HepG2 (cell line): ENCODE measurements around the gene CHST6. TPM values are rescaled to one million over a fixed set of nuclear protein-coding genes. Genes with fewer than 3 reads are reported as not detected.
A peak's percentile ranks its signal among the peaks of the same experiment; 100 is the strongest.

Experiments used
- ATAC-seq: fragments of 200-7000 bp; cut with Tn5 transposase; 3 replicates; pipeline ENCODE4 v1.9.1; 2020; ENCODE audit warnings: mild to moderate bottlenecking, moderate library complexity
- BruUV-seq: library from RNA; stranded (reverse); fragments of 400-500 nt; replicated peaks from 2 replicates; lab custom pipeline; 2021; lab: Mats Ljungman, UMichigan
- CTCF ChIA-PET: fragments of 300-600 bp; formaldehyde crosslinking; extraction: SDS; loops from one replicate; lab custom pipeline; 2021; ENCODE audit warnings: low total read pairs, inconsistent platforms, low intra/inter-chr PET ratio; lab: Yijun Ruan, JAX
- POLR2A ChIA-PET: fragments of 350-600 bp; sonication (Branson Sonifier 250); formaldehyde crosslinking; loops from one replicate; lab custom pipeline; 2020; ENCODE audit warnings: antibody characterized with exemption, inconsistent platforms; lab: Yijun Ruan, JAX
- DNase-seq: peaks from one replicate; pipeline ENCODE4 v3.0.0-alpha.2; 2015; ENCODE audit warnings: low spot score
- FAIRE-seq: peaks from 3 replicates; lab custom pipeline; 2011; peaks lifted over from hg19 to GRCh38; lab: Jason Lieb, UNC
- H2AFZ ChIP-seq: one replicate; pipeline ENCODE4 v1.6.1; 2011; ENCODE audit warnings: low read length, inconsistent platforms
- H3K27ac ChIP-seq: fragments of 300-600 bp; 3 replicates; pipeline ENCODE4 v1.8.0; 2011; ENCODE audit warnings: mixed run types, mild to moderate bottlenecking, mixed read lengths, low read length, inconsistent platforms; ENCODE audit not compliant: insufficient read depth; ENCODE audit errors: extremely low read length
- H3K27me3 ChIP-seq, 2 experiments: fragments of 200-600 bp in 1 of 2; 2 replicates in 1 of 2; 3 replicates in 1 of 2; pipeline versions ENCODE4 v1.6.0 to v1.8.0; 2011; ENCODE audit warnings: low read length in 2 of 2, mild to moderate bottlenecking in 2 of 2, moderate library complexity in 2 of 2, inconsistent platforms in 1 of 2; ENCODE audit not compliant: insufficient read depth in 2 of 2, control insufficient read depth in 1 of 2
- H3K36me3 ChIP-seq, 2 experiments: fragments of 200-600 bp in 1 of 2; replicated peaks in 1 of 2; 2 replicates in 1 of 2; 3 replicates in 1 of 2; pipeline versions ENCODE4 v1.5.1 to v1.8.0; 2011; ENCODE audit warnings: low read length in 2 of 2, inconsistent platforms in 1 of 2; ENCODE audit not compliant: insufficient read depth in 2 of 2, control insufficient read depth in 1 of 2
- H3K4me1 ChIP-seq: 2 replicates; pipeline ENCODE4 v1.5.1; 2012; ENCODE audit warnings: low read length, inconsistent platforms; ENCODE audit not compliant: insufficient read depth
- H3K4me2 ChIP-seq: 2 replicates; pipeline ENCODE4 v1.6.0; 2011; ENCODE audit warnings: low read depth, low read length, inconsistent platforms
- H3K4me3 ChIP-seq, 3 experiments: fragments of 200-600 bp in 1 of 3; sonication (generic), shearing (Covaris generic) in 1 of 3; replicated peaks in 1 of 3; 2 replicates each; pipeline ENCODE4 v1.5.1; 2011 to 2016; ENCODE audit warnings: low read length in 3 of 3, inconsistent platforms in 2 of 3, low read depth in 2 of 3, mild to moderate bottlenecking in 2 of 3, control low read depth in 1 of 3, mixed read lengths in 1 of 3; ENCODE audit not compliant: insufficient read depth in 1 of 3
- H3K79me2 ChIP-seq: one replicate; pipeline ENCODE4 v1.6.1; 2011; ENCODE audit warnings: low read length, inconsistent platforms; ENCODE audit not compliant: insufficient read depth
- H3K9ac ChIP-seq: 2 replicates; pipeline ENCODE4 v1.6.0; 2011; ENCODE audit warnings: mild to moderate bottlenecking, low read depth, low read length, inconsistent platforms; ENCODE audit not compliant: insufficient read depth
- H3K9me3 ChIP-seq: 2 replicates; pipeline ENCODE4 v1.5.1; 2012; ENCODE audit warnings: mild to moderate bottlenecking, low read length
- H4K20me1 ChIP-seq: 2 replicates; pipeline ENCODE4 v1.6.0; 2011; ENCODE audit warnings: inconsistent platforms, mild to moderate bottlenecking, low read length, moderate library complexity; ENCODE audit not compliant: insufficient read depth
- ATF2 ChIP-seq: sonication (generic); formaldehyde crosslinking; IDR thresholded peaks from 2 replicates; pipeline ENCODE4 v1.4.0; 2020; ENCODE audit warnings: missing genetic modification reagents
- ATF7 ChIP-seq, 2 experiments: fragments of 450-650 bp in 1 of 2; sonication (generic) in 1 of 2; formaldehyde crosslinking in 1 of 2; IDR thresholded peaks; 2 replicates each; pipeline versions ENCODE4 v1.4.0 to v1.6.1; 2016 to 2020; ENCODE audit warnings: antibody characterized with exemption in 1 of 2, mild to moderate bottlenecking in 1 of 2, missing genetic modification reagents in 1 of 2
- CBFB ChIP-seq: sonication (generic); formaldehyde crosslinking; IDR thresholded peaks from 2 replicates; pipeline ENCODE4 v1.4.0; 2020; ENCODE audit warnings: missing genetic modification reagents
- CBX2 ChIP-seq, 2 experiments: fragments of 200-600 bp in 1 of 2; sonication (generic); formaldehyde crosslinking in 1 of 2; IDR thresholded peaks; 2 replicates each; pipeline versions ENCODE4 v1.7.0 to v1.8.1; 2018 to 2022; ENCODE audit warnings: low read depth in 2 of 2, low read length in 1 of 2, mild to moderate bottlenecking in 1 of 2, missing genetic modification reagents in 1 of 2
- FOXA1 ChIP-seq, 2 experiments: fragments of 450-650 bp in 1 of 2; sonication (generic) in 1 of 2; formaldehyde crosslinking in 1 of 2; IDR thresholded peaks; 2 replicates each; pipeline versions ENCODE4 v1.4.0 to v1.6.1; 2016 to 2020; ENCODE audit warnings: missing genetic modification reagents in 1 of 2
- HCFC1 ChIP-seq: fragments of 150-350 bp; IDR thresholded peaks from 2 replicates; pipeline ENCODE4 v1.6.1; 2014; ENCODE audit warnings: low read depth, low read length
- KAT2B ChIP-seq: fragments of 150-350 bp; IDR thresholded peaks from 2 replicates; pipeline ENCODE4 v1.6.1; 2014; ENCODE audit warnings: low read depth, low read length, borderline replicate concordance
- NFKB2 ChIP-seq: sonication (generic); formaldehyde crosslinking; IDR thresholded peaks from 2 replicates; pipeline ENCODE4 v1.4.0; 2020; ENCODE audit warnings: missing genetic modification reagents, borderline replicate concordance
- PHF5A ChIP-seq: IDR thresholded peaks from one replicate; pipeline ENCODE4 v1.6.1; 2018; ENCODE audit warnings: low read depth, missing genetic modification reagents; ENCODE audit not compliant: unreplicated experiment
- SATB2 ChIP-seq: sonication (generic); formaldehyde crosslinking; IDR thresholded peaks from 2 replicates; pipeline ENCODE4 v1.5.0; 2020; ENCODE audit warnings: missing genetic modification reagents
- SP2 ChIP-seq: sonication (generic); formaldehyde crosslinking; IDR thresholded peaks from 2 replicates; pipeline ENCODE4 v1.5.1; 2020; ENCODE audit warnings: mild to moderate bottlenecking, missing genetic modification reagents
- TAF1 ChIP-seq: sonication (generic); formaldehyde crosslinking; IDR thresholded peaks from 2 replicates; pipeline ENCODE4 v1.4.0; 2020; ENCODE audit warnings: missing genetic modification reagents
- ZNF660 ChIP-seq: sonication (generic); formaldehyde crosslinking; IDR thresholded peaks from 2 replicates; pipeline ENCODE4 v1.5.1; 2020; ENCODE audit warnings: mild to moderate bottlenecking, low read depth, missing genetic modification reagents, borderline replicate concordance
- ZNF878 ChIP-seq: sonication (generic); formaldehyde crosslinking; IDR thresholded peaks from 2 replicates; pipeline ENCODE4 v1.8.1; 2023; ENCODE audit warnings: mild to moderate bottlenecking, missing genetic modification reagents, moderate library complexity
- in situ Hi-C: cut with HindIII; loops from 2 replicates; pipeline ENCODE4 v1.10.0; 2017; ENCODE audit warnings: low pct_unique_long_range_greater_than_20kb; ENCODE audit not compliant: extremely low pct_ligation_motif_present
- intact Hi-C: fragments of 100-400 bp; cut with micrococcal nuclease; formaldehyde crosslinking; loops from one replicate; pipeline ENCODE4 v1.10.0; 2022; ENCODE audit not compliant: unreplicated experiment
- polyA plus RNA-seq, 8 experiments: library from polyadenylated mRNA; depleted of rRNA in 3 of 8; stranded (reverse) in 7 of 8; unstranded in 1 of 8; fragments of >200 nt; fragmentation: Illumina TruSeq in 4 of 8; extraction: Trizol in 4 of 8; gene quantifications; 2 replicates each; pipeline versions ENCODE4 v1.2.1 to v1.2.3, GENCODE V29; 2011 to 2016; ENCODE audit warnings: low read depth in 4 of 8, missing spikeins in 1 of 8, mixed read lengths in 1 of 8; ENCODE audit not compliant: insufficient read depth in 1 of 8
- total RNA-seq, 5 experiments: library from RNA; depleted of rRNA; stranded (reverse); fragments of >200 nt; fragmentation: Illumina TruSeq; extraction: Trizol; gene quantifications; 2 replicates each; pipeline ENCODE4 v1.2.3, GENCODE V29; 2016; ENCODE audit warnings: low read depth in 1 of 5
- TF ChIP-seq, protein P1 (sequence below): sonication (generic); formaldehyde crosslinking; IDR thresholded peaks from 2 replicates; pipeline ENCODE4 v1.8.0; 2022; ENCODE audit warnings: mild to moderate bottlenecking, missing genetic modification reagents, moderate library complexity
- TF ChIP-seq, protein P2 (sequence below): sonication (generic); formaldehyde crosslinking; IDR thresholded peaks from 2 replicates; pipeline ENCODE4 v1.9.0; 2021; ENCODE audit warnings: mild to moderate bottlenecking, missing genetic modification reagents

Gene CHST6
- total and polyA plus RNA-seq, 2 of the 13 experiments (the other 11 are each of a cell fraction or from before 2014, with no cell fraction given), result 0.18 to 0.91 TPM

GRCh38 chr16:75446416-75446815 is 48.8 kb downstream of the CHST6 start:
- DNase-seq (peak; percentile 26), ATAC-seq (peak; percentile 74), FAIRE-seq (peak; percentile 18)
- H3K9ac ChIP-seq, result no peak overlapping the region
- peaks cover 12 to 44% of the 10 kb centered on the region in 2 experiments; a peak in 4 of 5 replicates for H3K36me3 ChIP-seq
- in situ Hi-C loops (no loop called here), intact Hi-C loops (no loop called here)
- H3K4me3 ChIP-seq, result no peak overlapping the region
- H3K79me2 ChIP-seq, result peaks cover 15% of the 10 kb centered on the region
- H3K27me3 ChIP-seq, result no peaks in the 10 kb centered on the region
- ChIA-PET POLR2A (interaction anchor here (1.7 kb wide), 1 partner anchor 12 kb away, joined by 5 read pairs; no protein-coding TSS in a partner anchor), CTCF (no interaction called here)
- H3K4me2 ChIP-seq, result no peak overlapping the region
- H3K9me3 ChIP-seq, result no peaks in the 10 kb centered on the region
- H2AFZ ChIP-seq, result no peak overlapping the region
- TSS peak; percentile 8 for BruUV-seq
- H3K27ac ChIP-seq, result no peak overlapping the region
- H3K4me1 ChIP-seq, result peaks cover 15% of the 10 kb centered on the region
- H4K20me1 ChIP-seq, result no peaks in the 10 kb centered on the region
- TF ChIP-seq TAF1 (CRISPR knock-in tag), result no peak
- TF ChIP-seq ZNF878, result no peak
- no peak for TF ChIP-seq FOXA1 (IDR thresholded peaks at IDR 0.05)
- TF ChIP-seq FOXA1 (CRISPR knock-in tag; IDR thresholded peaks at IDR 0.05), result peak; percentile 57
- no peak for TF ChIP-seq PHF5A (CRISPR knock-in tag)
- TF ChIP-seq ATF7 (IDR thresholded peaks at IDR 0.05), result no peak
- no peak for TF ChIP-seq ATF7 (CRISPR knock-in tag; IDR thresholded peaks at IDR 0.05)
- TF ChIP-seq CBFB (CRISPR knock-in tag), result peak; percentile 41; the same call in 1 of the 2 replicates
- no peak for TF ChIP-seq CBX2 (IDR thresholded peaks at IDR 0.05; ENCODE audit: low read depth, low read length)
- no peak for TF ChIP-seq CBX2 (CRISPR knock-in tag; IDR thresholded peaks at IDR 0.05; ENCODE audit: low read depth)
- TF ChIP-seq ZNF660, result no peak
- TF ChIP-seq NFKB2 (CRISPR knock-in tag), result no peak
- no peak for TF ChIP-seq HCFC1
- TF ChIP-seq, protein P1, sequence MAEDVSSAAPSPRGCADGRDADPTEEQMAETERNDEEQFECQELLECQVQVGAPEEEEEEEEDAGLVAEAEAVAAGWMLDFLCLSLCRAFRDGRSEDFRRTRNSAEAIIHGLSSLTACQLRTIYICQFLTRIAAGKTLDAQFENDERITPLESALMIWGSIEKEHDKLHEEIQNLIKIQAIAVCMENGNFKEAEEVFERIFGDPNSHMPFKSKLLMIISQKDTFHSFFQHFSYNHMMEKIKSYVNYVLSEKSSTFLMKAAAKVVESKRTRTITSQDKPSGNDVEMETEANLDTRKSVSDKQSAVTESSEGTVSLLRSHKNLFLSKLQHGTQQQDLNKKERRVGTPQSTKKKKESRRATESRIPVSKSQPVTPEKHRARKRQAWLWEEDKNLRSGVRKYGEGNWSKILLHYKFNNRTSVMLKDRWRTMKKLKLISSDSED (CRISPR knock-in tag), result no peak
- TF ChIP-seq SP2, result no peak
- TF ChIP-seq ATF2 (CRISPR knock-in tag), result no peak
- TF ChIP-seq, protein P2, sequence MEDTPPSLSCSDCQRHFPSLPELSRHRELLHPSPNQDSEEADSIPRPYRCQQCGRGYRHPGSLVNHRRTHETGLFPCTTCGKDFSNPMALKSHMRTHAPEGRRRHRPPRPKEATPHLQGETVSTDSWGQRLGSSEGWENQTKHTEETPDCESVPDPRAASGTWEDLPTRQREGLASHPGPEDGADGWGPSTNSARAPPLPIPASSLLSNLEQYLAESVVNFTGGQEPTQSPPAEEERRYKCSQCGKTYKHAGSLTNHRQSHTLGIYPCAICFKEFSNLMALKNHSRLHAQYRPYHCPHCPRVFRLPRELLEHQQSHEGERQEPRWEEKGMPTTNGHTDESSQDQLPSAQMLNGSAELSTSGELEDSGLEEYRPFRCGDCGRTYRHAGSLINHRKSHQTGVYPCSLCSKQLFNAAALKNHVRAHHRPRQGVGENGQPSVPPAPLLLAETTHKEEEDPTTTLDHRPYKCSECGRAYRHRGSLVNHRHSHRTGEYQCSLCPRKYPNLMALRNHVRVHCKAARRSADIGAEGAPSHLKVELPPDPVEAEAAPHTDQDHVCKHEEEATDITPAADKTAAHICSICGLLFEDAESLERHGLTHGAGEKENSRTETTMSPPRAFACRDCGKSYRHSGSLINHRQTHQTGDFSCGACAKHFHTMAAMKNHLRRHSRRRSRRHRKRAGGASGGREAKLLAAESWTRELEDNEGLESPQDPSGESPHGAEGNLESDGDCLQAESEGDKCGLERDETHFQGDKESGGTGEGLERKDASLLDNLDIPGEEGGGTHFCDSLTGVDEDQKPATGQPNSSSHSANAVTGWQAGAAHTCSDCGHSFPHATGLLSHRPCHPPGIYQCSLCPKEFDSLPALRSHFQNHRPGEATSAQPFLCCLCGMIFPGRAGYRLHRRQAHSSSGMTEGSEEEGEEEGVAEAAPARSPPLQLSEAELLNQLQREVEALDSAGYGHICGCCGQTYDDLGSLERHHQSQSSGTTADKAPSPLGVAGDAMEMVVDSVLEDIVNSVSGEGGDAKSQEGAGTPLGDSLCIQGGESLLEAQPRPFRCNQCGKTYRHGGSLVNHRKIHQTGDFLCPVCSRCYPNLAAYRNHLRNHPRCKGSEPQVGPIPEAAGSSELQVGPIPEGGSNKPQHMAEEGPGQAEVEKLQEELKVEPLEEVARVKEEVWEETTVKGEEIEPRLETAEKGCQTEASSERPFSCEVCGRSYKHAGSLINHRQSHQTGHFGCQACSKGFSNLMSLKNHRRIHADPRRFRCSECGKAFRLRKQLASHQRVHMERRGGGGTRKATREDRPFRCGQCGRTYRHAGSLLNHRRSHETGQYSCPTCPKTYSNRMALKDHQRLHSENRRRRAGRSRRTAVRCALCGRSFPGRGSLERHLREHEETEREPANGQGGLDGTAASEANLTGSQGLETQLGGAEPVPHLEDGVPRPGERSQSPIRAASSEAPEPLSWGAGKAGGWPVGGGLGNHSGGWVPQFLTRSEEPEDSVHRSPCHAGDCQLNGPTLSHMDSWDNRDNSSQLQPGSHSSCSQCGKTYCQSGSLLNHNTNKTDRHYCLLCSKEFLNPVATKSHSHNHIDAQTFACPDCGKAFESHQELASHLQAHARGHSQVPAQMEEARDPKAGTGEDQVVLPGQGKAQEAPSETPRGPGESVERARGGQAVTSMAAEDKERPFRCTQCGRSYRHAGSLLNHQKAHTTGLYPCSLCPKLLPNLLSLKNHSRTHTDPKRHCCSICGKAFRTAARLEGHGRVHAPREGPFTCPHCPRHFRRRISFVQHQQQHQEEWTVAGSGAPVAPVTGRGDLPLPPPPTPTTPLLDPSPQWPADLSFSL (CRISPR knock-in tag), result no peak
- peak; percentile 29; the same call in 1 of the 2 replicates for TF ChIP-seq KAT2B
- no peak for TF ChIP-seq SATB2 (CRISPR knock-in tag)
